Camera-type eye (tissue), 1 donor: ENCODE data around the gene ASTL. TPM values are rescaled to one million over a fixed set of nuclear protein-coding genes. Genes with fewer than 3 reads are reported as not detected.

Source experiments
- total RNA-seq: library from RNA; depleted of rRNA; stranded (reverse); fragments of >200 nt; gene quantifications from one replicate; pipeline ENCODE4 v1.2.3, GENCODE V29; 2014

The ASTL gene
- 0.49 TPM for total RNA-seq

GRCh38 chr2:96138179-96139145 lies at the start of gene ASTL:
Gene ASTL (minus strand): TSS chr2:96138502. CDS start chr2:96138436, 66 bp downstream.

GRCh38 chr2:96145036-96145847 lies 6.9 kb upstream of the ASTL start, which contains the start of gene DUSP2:
Gene DUSP2 (minus strand): TSS chr2:96145440. CDS start chr2:96145354, 86 bp downstream.

GRCh38 chr2:96116424-96116878 lies 21.9 kb downstream of the ASTL start, which contains the start of gene ADRA2B:
Gene ADRA2B (minus strand): TSS chr2:96116571. CDS start chr2:96116149, 422 bp downstream.

Other genes with a start within 250 kb of the ASTL start
- gene ANKRD36C, start 146.7 kb downstream of the ASTL start, total RNA-seq: 229 TPM
- gene GPAT2, start 103.6 kb downstream of the ASTL start, total RNA-seq: 1.3 TPM
- 1.9 TPM for gene ADRA2B, start 21.9 kb downstream of the ASTL start, total RNA-seq
- gene DUSP2, start 6.9 kb upstream of the ASTL start, total RNA-seq: 8.1 TPM
- gene STARD7, start 70.3 kb upstream of the ASTL start, total RNA-seq: 186 TPM
- 23.3 TPM for gene TMEM127, start 127.5 kb upstream of the ASTL start, total RNA-seq
- 106 TPM for gene CIAO1, start 127.7 kb upstream of the ASTL start, total RNA-seq
- gene SNRNP200, start 167.0 kb upstream of the ASTL start, total RNA-seq: 132 TPM
- 5.7 TPM for gene ITPRIPL1, start 186.8 kb upstream of the ASTL start, total RNA-seq
- gene NCAPH, start 197.3 kb upstream of the ASTL start, total RNA-seq: 11.4 TPM